Heart left ventricle (tissue), 13 donors: ENCODE data around the gene TANGO2.

ENCODE experiments used
- POLR2A ChIP-seq, 2 donors: fragments of 450-650 bp; IDR thresholded peaks; one replicate each; pipeline ENCODE4 v1.6.1; 2017; ENCODE audit warnings: antibody characterized with exemption in 2 of 2, mild to moderate bottlenecking in 2 of 2, moderate library complexity in 2 of 2
- TF ChIP-seq, protein P1 (sequence below), 12 donors: fragments of 200-600 bp; sonication (generic) in 4 of 12; IDR thresholded peaks; one replicate each; pipeline versions ENCODE4 v1.5.0 to v1.8.0; 2018 to 2022; ENCODE audit warnings: antibody characterized with exemption in 12 of 12, mild to moderate bottlenecking in 5 of 12
- donor health status: ischemic (EF 13 %, LVEDD 7.1; RV severe dilation, severe dysfunction).
- donor health status: DM: no; HTN: yes; CAD: no.
- donor health status: DM: no; HTN: no; CAD: no.
- donor health status: ischemic (EF 25% LVEDD 6.9; RV normal size, moderate dysfunction).
- donor health status: ischemic (EF 25% LVEDD 5.7; RV mildly dilated, moderate dysfunction).
- donor health status: ischemic (EF 35%, LVEDD 5.7; RV mildly dilated, moderate dysfunction).
- donor health status: nonischemic (EF 11% LVEDD 7.7; RV severe dilation, severe dysfunction).
- donor health status: DM: yes; HTN: yes; CAD: no.
- donor health status: PGD.
- donor health status: ischemic (EF 29% LVEDD 5.4; RV normal size, mild dysfunction).
- donor health status: nonischemic (EF 23%, LVEDD 6.1; RV moderate dilation, normal function).

GRCh38 chr22:19993926-19994325, 27.0 kb upstream of the TANGO2 start:
- TF ChIP-seq, protein P1, sequence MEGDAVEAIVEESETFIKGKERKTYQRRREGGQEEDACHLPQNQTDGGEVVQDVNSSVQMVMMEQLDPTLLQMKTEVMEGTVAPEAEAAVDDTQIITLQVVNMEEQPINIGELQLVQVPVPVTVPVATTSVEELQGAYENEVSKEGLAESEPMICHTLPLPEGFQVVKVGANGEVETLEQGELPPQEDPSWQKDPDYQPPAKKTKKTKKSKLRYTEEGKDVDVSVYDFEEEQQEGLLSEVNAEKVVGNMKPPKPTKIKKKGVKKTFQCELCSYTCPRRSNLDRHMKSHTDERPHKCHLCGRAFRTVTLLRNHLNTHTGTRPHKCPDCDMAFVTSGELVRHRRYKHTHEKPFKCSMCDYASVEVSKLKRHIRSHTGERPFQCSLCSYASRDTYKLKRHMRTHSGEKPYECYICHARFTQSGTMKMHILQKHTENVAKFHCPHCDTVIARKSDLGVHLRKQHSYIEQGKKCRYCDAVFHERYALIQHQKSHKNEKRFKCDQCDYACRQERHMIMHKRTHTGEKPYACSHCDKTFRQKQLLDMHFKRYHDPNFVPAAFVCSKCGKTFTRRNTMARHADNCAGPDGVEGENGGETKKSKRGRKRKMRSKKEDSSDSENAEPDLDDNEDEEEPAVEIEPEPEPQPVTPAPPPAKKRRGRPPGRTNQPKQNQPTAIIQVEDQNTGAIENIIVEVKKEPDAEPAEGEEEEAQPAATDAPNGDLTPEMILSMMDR (IDR thresholded peaks at IDR 0.05) = no peak
- TF ChIP-seq POLR2A (IDR thresholded peaks at IDR 0.05) = no peak
